ENCODE results near the gene DOCK9. TPM values are rescaled to one million over a fixed set of nuclear protein-coding genes. Genes with fewer than 3 reads are reported as not detected.
A peak's percentile ranks its signal among the peaks of the same experiment; 100 is the strongest.

DOCK9 gene
- total RNA-seq, 1 donor from 2014 or later: 339 TPM

GRCh38 chr13:98847780-98848179 is 130.1 kb downstream of the DOCK9 start:
- Mint-ChIP-seq H3K4me1 (ENCODE audit: unreplicated experiment) (peaks cover 21% of the 10 kb centered on the region), H3K9me3 (ENCODE audit: unreplicated experiment) (no peaks in the 10 kb centered on the region), H3K36me3 (ENCODE audit: low read depth, unreplicated experiment) (peaks cover 63% of the 10 kb centered on the region), H3K4me3 (ENCODE audit: unreplicated experiment) (peak overlapping the region; percentile 24), H3K27ac (ENCODE audit: unreplicated experiment) (no peak overlapping the region), H3K27me3 (ENCODE audit: unreplicated experiment) (peaks cover 6% of the 10 kb centered on the region)
- TF ChIP-seq CTCF (IDR thresholded peaks at IDR 0.05; ENCODE audit: unreplicated experiment): no peak
- peak; percentile 22 for DNase-seq (ENCODE audit: low spot score)

- Mint-ChIP-seq H3K27me3 (ENCODE audit: unreplicated experiment) (peaks cover 6% of the 10 kb centered on the region), H3K9me3 (ENCODE audit: unreplicated experiment) (no peaks in the 10 kb centered on the region), H3K27ac (ENCODE audit: unreplicated experiment) (no peak overlapping the region), H3K36me3 (ENCODE audit: low read depth, unreplicated experiment) (peaks cover 66% of the 10 kb centered on the region), H3K4me3 (ENCODE audit: unreplicated experiment) (no peak overlapping the region), H3K4me1 (ENCODE audit: unreplicated experiment) (peaks cover 23% of the 10 kb centered on the region)
- DNase-seq (ENCODE audit: low spot score): no peak
- TF ChIP-seq CTCF (IDR thresholded peaks at IDR 0.05; ENCODE audit: unreplicated experiment): no peak
Measured at GRCh38 chr13:98846986-98847385, 130.9 kb downstream of the DOCK9 start.

GRCh38 chr13:98846521-98846920 is 131.3 kb downstream of the DOCK9 start:
- H3K9me3 Mint-ChIP-seq (ENCODE audit: unreplicated experiment): no peaks in the 10 kb centered on the region
- H3K27me3 Mint-ChIP-seq (ENCODE audit: unreplicated experiment): peaks cover 6% of the 10 kb centered on the region
- H3K4me3 Mint-ChIP-seq (ENCODE audit: unreplicated experiment): peak overlapping the region; percentile 11
- no peak for TF ChIP-seq CTCF (IDR thresholded peaks at IDR 0.05; ENCODE audit: unreplicated experiment)
- peaks cover 64% of the 10 kb centered on the region for H3K36me3 Mint-ChIP-seq (ENCODE audit: low read depth, unreplicated experiment)
- peaks cover 23% of the 10 kb centered on the region for H3K4me1 Mint-ChIP-seq (ENCODE audit: unreplicated experiment)
- no peak for DNase-seq (ENCODE audit: low spot score)
- H3K27ac Mint-ChIP-seq (ENCODE audit: unreplicated experiment): no peak overlapping the region

- H3K9me3 Mint-ChIP-seq (ENCODE audit: unreplicated experiment): no peaks in the 10 kb centered on the region
- peaks cover 22% of the 10 kb centered on the region for H3K4me1 Mint-ChIP-seq (ENCODE audit: unreplicated experiment)
- no peak for TF ChIP-seq CTCF (IDR thresholded peaks at IDR 0.05; ENCODE audit: unreplicated experiment)
- H3K4me3 Mint-ChIP-seq (ENCODE audit: unreplicated experiment): peak overlapping the region; percentile 37
- no peak overlapping the region for H3K27ac Mint-ChIP-seq (ENCODE audit: unreplicated experiment)
- H3K36me3 Mint-ChIP-seq (ENCODE audit: low read depth, unreplicated experiment): peaks cover 66% of the 10 kb centered on the region
- DNase-seq (ENCODE audit: low spot score): no peak
- H3K27me3 Mint-ChIP-seq (ENCODE audit: unreplicated experiment): peaks cover 3% of the 10 kb centered on the region
Measured at GRCh38 chr13:98845742-98846141, 132.1 kb downstream of the DOCK9 start.

GRCh38 chr13:98844021-98844420 is 133.8 kb downstream of the DOCK9 start:
- no peak for DNase-seq (ENCODE audit: low spot score)
- no peaks in the 10 kb centered on the region for H3K9me3 Mint-ChIP-seq (ENCODE audit: unreplicated experiment)
- TF ChIP-seq CTCF (IDR thresholded peaks at IDR 0.05; ENCODE audit: unreplicated experiment): no peak
- no peak overlapping the region for H3K4me3 Mint-ChIP-seq (ENCODE audit: unreplicated experiment)
- peaks cover 66% of the 10 kb centered on the region for H3K36me3 Mint-ChIP-seq (ENCODE audit: low read depth, unreplicated experiment)
- peaks cover 3% of the 10 kb centered on the region for H3K27me3 Mint-ChIP-seq (ENCODE audit: unreplicated experiment)
- H3K4me1 Mint-ChIP-seq (ENCODE audit: unreplicated experiment): peaks cover 22% of the 10 kb centered on the region
- H3K27ac Mint-ChIP-seq (ENCODE audit: unreplicated experiment): no peak overlapping the region

Measured in endothelial cell (in vitro differentiated cells).